ENCODE data around the gene MEN1. TPM values are rescaled to one million over a fixed set of nuclear protein-coding genes. Genes with fewer than 3 reads are reported as not detected.

The MEN1 gene
- total and polyA plus RNA-seq, 9 of the 15 experiments (the other 6 are each of a cell fraction or from before 2014, with no cell fraction given): 3.4 to 57.2 (median 19.3) TPM

GRCh38 chr11:64810271-64810890, at the start of gene MEN1 (continued):
- TF ChIP-seq GABPA (tag; conservative IDR thresholded peaks at IDR 0.05; ENCODE audit: low read depth) (peak; percentile 91), RAD51 (IDR thresholded peaks at IDR 0.05; ENCODE audit: borderline replicate concordance, low read depth) (no peak), FOXP1 (CRISPR knock-in tag; IDR thresholded peaks at IDR 0.05) (no peak), THRB (CRISPR knock-in tag; conservative IDR thresholded peaks at IDR 0.05) (no peak), ZNF449 (CRISPR knock-in tag; IDR thresholded peaks at IDR 0.05) (no peak), CCAR2 (IDR thresholded peaks at IDR 0.05; ENCODE audit: low read depth, low read length) (no peak), PRDM10 (IDR thresholded peaks at IDR 0.05; ENCODE audit: partially characterized antibody) (peak; percentile 29), MECOM (CRISPR knock-in tag; IDR thresholded peaks at IDR 0.05) (no peak), CHCHD3 (CRISPR knock-in tag; IDR thresholded peaks at IDR 0.05) (no peak), PKNOX1 (IDR thresholded peaks at IDR 0.05) (no peak), NRF1 (conservative IDR thresholded peaks at IDR 0.05 in 1 of 2, IDR thresholded peaks at IDR 0.05 in 1 of 2) (peak; percentile 86 to 89), TOE1 (IDR thresholded peaks at IDR 0.05; ENCODE audit: borderline replicate concordance) (no peak), TOE1 (CRISPR knock-in tag; IDR thresholded peaks at IDR 0.05; ENCODE audit: borderline replicate concordance, low read depth) (no peak), LEF1 (IDR thresholded peaks at IDR 0.05) (no peak), POLR3G (IDR thresholded peaks at IDR 0.05; ENCODE audit: extremely low read depth, insufficient read length, insufficient replicate concordance) (no peak), ZNF77 (CRISPR knock-in tag; IDR thresholded peaks at IDR 0.05) (no peak), E2F3 (CRISPR knock-in tag; IDR thresholded peaks at IDR 0.05) (0 out of 2 replicates have a peak, but pooled peaks have one; percentile 57), MBD1 (CRISPR knock-in tag; IDR thresholded peaks at IDR 0.05) (no peak), U2AF1 (optimal IDR thresholded peaks at IDR 0.05; ENCODE audit: low read depth, low read length) (no peak), ZBTB1 (CRISPR knock-in tag; IDR thresholded peaks at IDR 0.05; ENCODE audit: borderline replicate concordance, low read depth) (no peak)
